Measurements from ENCODE around the gene SNRPA1.
A peak's percentile ranks its signal among the peaks of the same experiment; 100 is the strongest.

Gene SNRPA1

GRCh38 chr15:101264911-101265641 lies 30.0 kb downstream of the SNRPA1 start:
- no peak for DNase-seq (ENCODE audit: low read depth in 2 of 2)

- DNase-seq (ENCODE audit: low read depth in 2 of 2), result no peak
Observed at GRCh38 chr15:101264011-101264410, 31.0 kb downstream of the SNRPA1 start.

- DNase-seq (ENCODE audit: low read depth in 2 of 2), result no peak
Observed at GRCh38 chr15:101262551-101262950, 32.5 kb downstream of the SNRPA1 start.

- no peak for DNase-seq (ENCODE audit: low read depth in 2 of 2)
Observed at GRCh38 chr15:101258238-101259144, 36.6 kb downstream of the SNRPA1 start.

GRCh38 chr15:101256757-101257156 lies 38.3 kb downstream of the SNRPA1 start:
- DNase-seq (ENCODE audit: low read depth in 2 of 2), result no peak

GRCh38 chr15:101255615-101256241 lies 39.3 kb downstream of the SNRPA1 start:
- no peak for DNase-seq (ENCODE audit: low read depth in 2 of 2)

- DNase-seq (ENCODE audit: low read depth in 2 of 2), result no peak
Observed at GRCh38 chr15:101255051-101255395, 40.0 kb downstream of the SNRPA1 start.

- DNase-seq (ENCODE audit: low read depth in 2 of 2), result no peak
Observed at GRCh38 chr15:101254157-101255050, 40.6 kb downstream of the SNRPA1 start.

- no peak for DNase-seq (ENCODE audit: low read depth in 2 of 2)
Observed at GRCh38 chr15:101252836-101253235, 42.2 kb downstream of the SNRPA1 start.

GRCh38 chr15:101251830-101252820 lies 42.9 kb downstream of the SNRPA1 start, which contains the start of gene CHSY1:
Gene CHSY1, minus strand, starts transcription at chr15:101252048. Its CDS starts 592 bp downstream, at chr15:101251456.
- peak; percentile 87 to 88 for DNase-seq (ENCODE audit: low read depth in 2 of 2)

- no peak for DNase-seq (ENCODE audit: low read depth in 2 of 2)
Observed at GRCh38 chr15:101250873-101251829, 43.9 kb downstream of the SNRPA1 start.

GRCh38 chr15:101250341-101250831 lies 44.7 kb downstream of the SNRPA1 start:
- DNase-seq (ENCODE audit: low read depth in 2 of 2), result peak; percentile 79 to 80

GRCh38 chr15:101248274-101248673 lies 46.8 kb downstream of the SNRPA1 start:
- DNase-seq (ENCODE audit: low read depth in 2 of 2), result no peak

- no peak for DNase-seq (ENCODE audit: low read depth in 2 of 2)
Observed at GRCh38 chr15:101246824-101247745, 48.0 kb downstream of the SNRPA1 start.

GRCh38 chr15:101246391-101246790 lies 48.7 kb downstream of the SNRPA1 start:
- DNase-seq (ENCODE audit: low read depth in 2 of 2), result no peak

- DNase-seq (ENCODE audit: low read depth in 2 of 2), result no peak
Observed at GRCh38 chr15:101244889-101245668, 50.0 kb downstream of the SNRPA1 start.
